Neural crest cell (in vitro differentiated cells): ENCODE results near the gene TNF. TPM values are rescaled to one million over a fixed set of nuclear protein-coding genes. Genes with fewer than 3 reads are reported as not detected.

Experiments used
- DNase-seq: peaks from one replicate; pipeline ENCODE4 v3.0.0; 2021; ENCODE audit warnings: low read depth, mixed read lengths, low spot score
- H3K27ac Mint-ChIP-seq: one replicate; pipeline ENCODE4 v1.8.0; 2021; ENCODE audit warnings: mild to moderate bottlenecking, mixed read lengths; ENCODE audit not compliant: unreplicated experiment
- H3K27me3 Mint-ChIP-seq: 2 replicates; pipeline ENCODE4 v1.8.0; 2021; ENCODE audit warnings: low read depth, mild to moderate bottlenecking, mixed read lengths
- H3K36me3 Mint-ChIP-seq: 2 replicates; pipeline ENCODE4 v1.8.0; 2021; ENCODE audit warnings: low read depth, mild to moderate bottlenecking, mixed read lengths
- H3K4me1 Mint-ChIP-seq: 2 replicates; pipeline ENCODE4 v1.8.0; 2021; ENCODE audit warnings: mixed read lengths
- H3K4me3 Mint-ChIP-seq: one replicate; pipeline ENCODE4 v1.8.0; 2021; ENCODE audit warnings: mild to moderate bottlenecking, mixed read lengths
- H3K9me3 Mint-ChIP-seq: 2 replicates; pipeline ENCODE4 v1.8.0; 2021; ENCODE audit warnings: mixed read lengths
- CTCF ChIP-seq: fragments of 200-600 bp; sonication (generic); conservative IDR thresholded peaks from 2 replicates; pipeline ENCODE4 v1.5.0; 2021; ENCODE audit warnings: antibody characterized with exemption, mild to moderate bottlenecking
- total RNA-seq: library from RNA; stranded (reverse); gene quantifications from 2 replicates; pipeline ENCODE4 v1.2.1, GENCODE V29; 2021

TNF gene
- total RNA-seq, 1 donor from 2014 or later: not detected

- TF ChIP-seq CTCF: no peak
- Mint-ChIP-seq H3K36me3 (peaks cover 2% of the 10 kb centered on the region), H3K27ac (peak overlapping the region; percentile 19), H3K27me3 (no peaks in the 10 kb centered on the region), H3K4me3 (no peak overlapping the region), H3K4me1 (peaks cover 4% of the 10 kb centered on the region), H3K9me3 (no peaks in the 10 kb centered on the region)
- no peak for DNase-seq
Measured at GRCh38 chr6:31614075-31614619, 38.8 kb downstream of the TNF start.

GRCh38 chr6:31614684-31615578 is 39.6 kb downstream of the TNF start, which contains the start of gene AIF1:
Gene AIF1, plus strand, starts transcription at chr6:31615234. Its CDS starts 96 bp downstream, at chr6:31615330.
- Mint-ChIP-seq H3K9me3 (no peaks in the 10 kb centered on the region), H3K4me3 (no peak within 1 kb of the TSS), H3K27ac (peak within 1 kb of the TSS; percentile 19), H3K4me1 (peaks cover 8% of the 10 kb centered on the region), H3K36me3 (peaks cover 2% of the 10 kb centered on the region), H3K27me3 (no peaks in the 10 kb centered on the region)
- no peak for DNase-seq
- no peak for TF ChIP-seq CTCF

GRCh38 chr6:31615748-31616147 is 40.4 kb downstream of the TNF start:
- Mint-ChIP-seq H3K27ac (no peak overlapping the region), H3K4me3 (no peak overlapping the region), H3K4me1 (peaks cover 13% of the 10 kb centered on the region), H3K27me3 (no peaks in the 10 kb centered on the region), H3K36me3 (peaks cover 2% of the 10 kb centered on the region), H3K9me3 (no peaks in the 10 kb centered on the region)
- TF ChIP-seq CTCF: no peak
- no peak for DNase-seq

GRCh38 chr6:31617010-31617409 is 41.6 kb downstream of the TNF start:
- Mint-ChIP-seq H3K27ac (no peak overlapping the region), H3K27me3 (no peaks in the 10 kb centered on the region), H3K9me3 (no peaks in the 10 kb centered on the region), H3K4me1 (peaks cover 22% of the 10 kb centered on the region), H3K36me3 (peaks cover 7% of the 10 kb centered on the region), H3K4me3 (peak overlapping the region; percentile 71)
- TF ChIP-seq CTCF: no peak
- no peak for DNase-seq

GRCh38 chr6:31619805-31620585 is 44.6 kb downstream of the TNF start:
- Mint-ChIP-seq H3K4me3 (peak overlapping the region; percentile 89), H3K27ac (peak overlapping the region; percentile 96), H3K4me1 (peaks cover 35% of the 10 kb centered on the region), H3K9me3 (no peaks in the 10 kb centered on the region), H3K36me3 (peaks cover 19% of the 10 kb centered on the region), H3K27me3 (no peaks in the 10 kb centered on the region)
- no peak for TF ChIP-seq CTCF
- DNase-seq: peak; percentile 91
